AG09309 (cell line): Measurements from ENCODE around the gene RABL2A.
"Not testable (repeated sequence)": the region's sequence is repeated elsewhere in the genome, so short reads cannot be mapped to it uniquely, and the experiment has no call there.

ENCODE experiments used
- DNase-seq: peaks from one replicate; pipeline ENCODE4 v3.0.0-alpha.2; 2010; ENCODE audit warnings: low read depth
- H3K4me3 ChIP-seq: 2 replicates; pipeline ENCODE4 v1.5.1; 2011; ENCODE audit warnings: mild to moderate bottlenecking, low read depth, low read length, moderate library complexity; ENCODE audit not compliant: control insufficient read depth
- TF ChIP-seq, protein P1 (sequence below): IDR thresholded peaks from 2 replicates; pipeline ENCODE4 v1.5.1; 2011; ENCODE audit warnings: mild to moderate bottlenecking, low read depth, low read length, inconsistent platforms; ENCODE audit not compliant: insufficient read depth, control insufficient read depth; ENCODE audit errors: missing control alignments

Gene RABL2A

DNA sequence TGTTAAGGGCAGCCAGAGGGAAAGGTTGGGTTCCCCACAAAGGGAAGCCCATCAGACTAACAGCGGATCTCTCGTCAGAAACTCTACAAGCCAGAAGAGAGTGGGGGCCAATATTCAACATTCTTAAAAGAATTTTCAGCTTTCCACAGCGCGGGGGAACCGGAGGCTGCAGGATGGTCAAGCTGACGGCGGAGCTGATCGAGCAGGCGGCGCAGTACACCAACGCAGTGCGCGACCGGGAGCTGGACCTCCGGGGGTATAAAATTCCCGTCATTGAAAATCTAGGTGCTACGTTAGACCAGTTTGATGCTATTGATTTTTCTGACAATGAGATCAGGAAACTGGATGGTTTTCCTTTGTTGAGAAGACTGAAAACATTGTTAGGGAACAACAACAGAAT lies 30.7 kb downstream of the RABL2A start:
- DNase-seq: not testable (repeated sequence)

DNA sequence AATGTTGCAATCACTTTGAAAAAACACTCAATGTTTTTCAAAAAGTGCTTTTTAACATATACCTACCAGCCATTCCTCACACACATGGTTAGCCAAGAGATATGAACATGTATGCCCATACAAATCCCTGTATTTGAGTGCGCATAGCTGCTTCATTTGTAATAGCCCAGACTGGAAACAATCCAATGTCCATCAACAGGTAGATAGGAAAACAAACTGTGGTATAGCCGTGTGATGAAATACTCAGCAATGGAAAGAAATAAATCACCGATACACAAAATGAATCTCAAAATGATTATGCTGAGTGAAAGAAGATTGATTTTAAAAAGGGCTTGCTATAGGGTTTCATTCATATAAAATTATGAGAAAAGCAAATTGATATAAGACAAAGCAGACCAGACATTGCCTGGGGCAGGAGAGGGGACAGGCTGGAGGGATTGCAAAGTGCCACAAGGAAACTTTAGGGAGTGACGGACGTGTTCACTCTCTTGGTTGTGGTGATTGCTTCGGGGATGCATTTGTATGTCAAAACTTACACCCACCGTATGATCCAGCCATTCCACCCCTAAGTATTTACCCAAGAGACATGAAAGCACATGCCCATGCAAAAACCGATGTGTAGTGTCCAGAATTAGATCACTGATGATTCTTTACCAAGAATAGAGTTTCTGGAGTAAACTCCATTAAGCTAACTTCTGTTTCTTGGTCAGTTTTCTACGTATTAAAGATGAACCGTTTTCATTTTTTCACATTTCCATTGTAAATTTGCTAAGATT lies 36.4 kb downstream of the RABL2A start:
- not testable (repeated sequence) for H3K4me3 ChIP-seq, DNase-seq

More for the DNA sequence above, 30.7 kb downstream of the RABL2A start:
- not testable (repeated sequence) for H3K4me3 ChIP-seq

GRCh38 chr2:113664761-113665533 lies 37.9 kb downstream of the RABL2A start:
- H3K4me3 ChIP-seq, DNase-seq: not testable (repeated sequence)

- not testable (repeated sequence) for H3K4me3 ChIP-seq, DNase-seq
Measured at GRCh38 chr2:113669013-113669412, 41.9 kb downstream of the RABL2A start.

- no peak for DNase-seq
- no peak overlapping the region for H3K4me3 ChIP-seq
- TF ChIP-seq, protein P1, sequence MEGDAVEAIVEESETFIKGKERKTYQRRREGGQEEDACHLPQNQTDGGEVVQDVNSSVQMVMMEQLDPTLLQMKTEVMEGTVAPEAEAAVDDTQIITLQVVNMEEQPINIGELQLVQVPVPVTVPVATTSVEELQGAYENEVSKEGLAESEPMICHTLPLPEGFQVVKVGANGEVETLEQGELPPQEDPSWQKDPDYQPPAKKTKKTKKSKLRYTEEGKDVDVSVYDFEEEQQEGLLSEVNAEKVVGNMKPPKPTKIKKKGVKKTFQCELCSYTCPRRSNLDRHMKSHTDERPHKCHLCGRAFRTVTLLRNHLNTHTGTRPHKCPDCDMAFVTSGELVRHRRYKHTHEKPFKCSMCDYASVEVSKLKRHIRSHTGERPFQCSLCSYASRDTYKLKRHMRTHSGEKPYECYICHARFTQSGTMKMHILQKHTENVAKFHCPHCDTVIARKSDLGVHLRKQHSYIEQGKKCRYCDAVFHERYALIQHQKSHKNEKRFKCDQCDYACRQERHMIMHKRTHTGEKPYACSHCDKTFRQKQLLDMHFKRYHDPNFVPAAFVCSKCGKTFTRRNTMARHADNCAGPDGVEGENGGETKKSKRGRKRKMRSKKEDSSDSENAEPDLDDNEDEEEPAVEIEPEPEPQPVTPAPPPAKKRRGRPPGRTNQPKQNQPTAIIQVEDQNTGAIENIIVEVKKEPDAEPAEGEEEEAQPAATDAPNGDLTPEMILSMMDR: no peak
Measured at GRCh38 chr2:113672326-113672932, 45.4 kb downstream of the RABL2A start.

DNA sequence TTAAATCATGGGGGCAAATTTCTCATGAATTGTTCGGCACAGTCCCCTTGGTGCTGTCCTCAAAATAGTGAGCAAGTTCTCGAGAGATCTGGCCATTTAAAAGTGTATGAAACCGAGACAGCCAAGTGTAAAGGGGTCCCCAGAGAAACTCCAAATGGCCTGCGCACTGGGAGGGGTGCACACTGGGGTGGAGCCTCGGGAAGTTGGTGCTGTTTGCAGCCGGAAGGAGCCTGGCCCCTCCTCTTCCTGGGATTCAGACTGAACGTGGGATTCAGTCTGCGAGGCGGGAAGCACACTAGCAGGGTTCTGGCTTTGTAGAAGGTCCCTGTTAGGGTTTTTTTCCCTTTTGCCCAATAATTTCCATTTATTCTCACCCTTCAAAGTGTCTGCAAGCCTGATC lies 48.8 kb downstream of the RABL2A start:
- TF ChIP-seq, protein P1: no peak
- no peak overlapping the region for H3K4me3 ChIP-seq
- DNase-seq: no peak

GRCh38 chr2:113676623-113677266 lies 49.7 kb downstream of the RABL2A start:
- DNase-seq: no peak
- TF ChIP-seq, protein P1: no peak
- H3K4me3 ChIP-seq: no peak overlapping the region

GRCh38 chr2:113677330-113677729 lies 50.3 kb downstream of the RABL2A start:
- H3K4me3 ChIP-seq: no peak overlapping the region
- TF ChIP-seq, protein P1: no peak
- no peak for DNase-seq
